Activated CD4-positive, alpha-beta T cell treated with anti-CD3 and anti-CD28 coated beads for 4 hours (primary cell): ENCODE measurements around the gene SHKBP1.
"Not testable (repeated sequence)": the region's sequence is repeated elsewhere in the genome, so short reads cannot be mapped to it uniquely, and the experiment has no call there.

ENCODE experiments used
- DNase-seq, 2 donors: peaks; one replicate each; pipeline ENCODE4 v3.0.0-alpha.2; 2020

SHKBP1 gene

GRCh38 chr19:40585241-40585981, 8.7 kb downstream of the SHKBP1 start:
- no peak for DNase-seq

DNA sequence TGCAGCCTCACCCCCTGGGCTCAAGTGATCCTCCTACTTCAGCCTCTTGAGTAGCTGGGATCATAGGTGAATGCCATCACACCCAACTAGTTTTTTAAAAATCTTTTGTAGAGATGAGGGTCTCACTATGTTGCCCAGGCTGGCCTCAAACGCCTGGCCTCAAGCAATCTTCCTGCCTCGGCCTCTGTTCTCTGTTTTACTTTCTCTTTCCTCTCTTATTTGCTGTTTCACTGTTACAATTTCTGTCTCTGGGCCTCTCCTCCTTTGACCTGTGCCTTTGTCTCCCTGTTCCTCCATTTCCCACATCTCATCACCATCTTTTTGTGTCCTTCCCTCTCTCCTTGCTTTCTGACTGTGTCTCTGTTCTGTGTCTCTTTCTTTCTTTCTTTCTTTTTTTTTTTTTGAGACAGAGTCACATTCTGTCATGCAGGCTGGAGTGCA, 9.3 kb downstream of the SHKBP1 start:
- no peak for DNase-seq

GRCh38 chr19:40586611-40587010, 9.9 kb downstream of the SHKBP1 start:
- no peak for DNase-seq

GRCh38 chr19:40588110-40588854, 11.6 kb downstream of the SHKBP1 start:
- no peak for DNase-seq

DNA sequence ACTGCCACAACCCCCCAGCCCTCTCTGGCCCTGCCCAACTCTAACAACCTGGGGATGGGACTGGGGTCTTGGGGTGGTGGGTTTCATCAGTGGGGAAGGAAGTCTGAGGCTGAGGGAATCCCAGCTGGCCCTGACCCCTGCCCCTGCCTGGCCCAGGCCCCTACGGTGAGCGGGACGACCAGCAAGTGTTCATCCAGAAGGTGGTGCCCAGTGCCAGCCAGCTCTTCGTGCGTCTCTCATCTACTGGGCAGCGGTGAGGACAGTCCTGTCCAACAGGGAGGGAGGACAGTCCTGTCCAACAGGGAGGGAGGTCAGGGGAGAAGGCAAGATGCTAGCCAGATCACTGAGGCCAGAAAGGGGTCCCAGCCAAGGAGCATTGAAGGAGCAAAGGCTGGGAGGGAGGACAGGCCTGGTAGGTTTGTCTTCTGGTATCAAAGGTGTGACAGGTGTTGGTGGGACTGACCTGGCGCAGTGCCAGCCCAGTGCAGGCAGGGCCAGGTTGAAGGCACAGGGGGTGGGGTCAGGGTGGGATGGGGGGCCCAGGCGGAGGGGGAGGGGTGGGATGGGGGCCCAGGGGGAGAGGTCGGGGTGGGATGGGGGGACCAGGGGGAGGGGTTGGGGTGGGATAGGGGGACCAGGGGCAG, 12.4 kb downstream of the SHKBP1 start:
- DNase-seq, result no peak

GRCh38 chr19:40589591-40590429, 13.1 kb downstream of the SHKBP1 start:
- no peak for DNase-seq

GRCh38 chr19:40590464-40591265, 14.0 kb downstream of the SHKBP1 start:
- DNase-seq, result no peak

DNA sequence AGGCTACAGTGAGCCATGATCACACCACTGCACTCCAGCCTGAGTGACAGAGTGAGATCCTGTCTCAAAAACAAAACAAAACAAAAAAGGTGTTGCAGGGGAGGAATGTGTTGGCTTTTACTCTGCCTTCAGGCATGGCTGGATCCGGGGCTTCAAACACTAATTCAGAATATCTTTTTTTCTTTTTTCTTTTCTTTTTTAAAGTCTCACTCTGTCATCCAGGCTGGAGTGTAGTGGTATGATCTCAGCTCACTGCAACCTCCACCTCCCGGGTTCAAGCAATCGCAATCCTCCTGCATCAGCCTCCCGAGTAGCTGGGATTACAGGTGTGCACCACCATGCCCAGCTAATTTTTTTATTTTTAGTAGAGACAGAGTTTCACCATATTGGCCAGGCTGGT, 15.1 kb downstream of the SHKBP1 start:
- not testable (repeated sequence) for DNase-seq

- DNase-seq, result no peak
Measured at GRCh38 chr19:40592170-40592569, 15.5 kb downstream of the SHKBP1 start.

DNA sequence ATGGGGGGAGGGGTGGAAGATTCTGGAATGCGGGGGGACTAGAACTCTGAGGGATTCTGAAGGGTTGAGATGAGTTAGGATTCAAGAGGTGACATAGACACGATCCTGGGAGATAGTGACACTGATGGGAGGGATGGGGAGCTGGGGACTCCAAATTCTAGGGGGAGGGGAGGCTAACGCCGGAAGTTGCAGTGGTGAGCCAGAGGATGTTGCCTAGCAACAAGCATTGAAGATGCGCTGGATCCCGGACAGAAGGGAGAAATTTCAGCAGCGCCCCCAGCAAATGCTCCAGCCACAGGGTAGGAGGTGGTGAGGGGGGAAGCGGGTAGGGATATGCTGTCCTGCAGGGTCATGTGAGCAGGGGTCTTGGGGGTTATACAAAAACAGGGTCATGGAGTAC, 17.6 kb downstream of the SHKBP1 start:
- no peak for DNase-seq

GRCh38 chr19:40594657-40595091, 18.0 kb downstream of the SHKBP1 start:
- DNase-seq, result no peak

GRCh38 chr19:40596608-40597328, 20.1 kb downstream of the SHKBP1 start:
- no peak for DNase-seq

- no peak for DNase-seq
Measured at GRCh38 chr19:40597329-40597838, 20.7 kb downstream of the SHKBP1 start.

GRCh38 chr19:40598121-40598917, 21.6 kb downstream of the SHKBP1 start:
- peak; percentile 72 to 84 for DNase-seq

- no peak for DNase-seq
Measured at GRCh38 chr19:40598918-40599307, 22.2 kb downstream of the SHKBP1 start.

DNA sequence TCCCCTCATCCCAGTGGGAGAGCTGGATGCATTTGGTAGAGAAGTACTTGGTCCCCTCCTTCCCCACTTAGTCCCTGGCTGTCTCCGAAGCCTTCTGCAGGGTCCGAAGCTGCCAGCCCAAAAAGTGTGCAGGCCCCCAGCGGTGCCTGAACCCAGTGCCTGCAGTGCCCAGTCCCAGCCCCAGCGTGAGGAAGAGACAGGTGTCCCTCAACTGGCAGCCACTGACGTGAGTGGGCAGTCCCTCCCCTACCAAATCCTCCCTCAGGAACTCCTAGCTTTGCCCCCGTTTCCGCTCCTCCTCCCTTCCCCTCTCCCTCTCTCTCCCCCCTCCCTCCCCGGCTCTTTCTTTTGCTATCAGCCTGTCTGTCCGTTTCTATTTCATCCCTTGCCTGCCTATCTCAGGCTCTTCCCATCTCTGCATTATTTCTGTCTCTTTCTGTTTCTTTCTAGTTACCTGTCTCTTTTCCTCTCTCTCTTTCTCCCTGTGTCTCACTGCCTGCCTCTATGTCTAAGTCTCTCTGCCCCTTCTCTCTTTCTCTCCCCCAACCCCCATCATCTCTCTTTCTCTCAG, 22.7 kb downstream of the SHKBP1 start:
- DNase-seq, result no peak

DNA sequence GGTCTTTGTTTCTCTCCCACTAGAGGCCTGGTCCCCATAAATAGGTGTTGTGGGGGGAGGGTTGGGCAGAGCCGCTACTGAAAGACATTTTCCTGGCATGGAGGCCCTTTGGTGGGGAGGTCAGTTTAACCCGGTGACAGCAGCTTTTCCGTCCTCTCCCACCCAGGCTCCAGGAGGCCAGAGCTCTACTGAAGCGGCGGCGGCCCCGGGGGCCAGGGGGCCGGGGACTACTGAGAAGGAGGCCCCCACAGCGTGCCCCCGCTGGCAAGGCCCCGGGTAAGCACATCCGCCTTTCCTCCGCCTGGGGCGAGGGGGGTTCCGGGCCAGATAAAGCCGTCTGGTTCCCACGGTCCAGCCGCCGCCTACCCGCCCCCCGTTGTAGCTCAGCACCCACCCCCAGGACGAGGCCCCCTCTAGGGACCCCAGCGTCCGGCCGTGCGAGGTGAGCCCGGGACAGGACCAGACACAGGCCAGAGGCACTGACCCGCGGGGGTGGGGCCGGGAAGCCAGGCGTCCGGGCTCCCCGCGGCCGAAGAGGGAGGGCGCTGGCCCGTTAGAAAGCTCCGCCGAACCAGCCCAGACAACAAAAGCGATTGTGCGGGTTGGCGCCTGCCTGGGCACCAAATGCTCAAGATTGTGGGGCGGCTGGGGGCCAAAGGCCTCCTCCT, 23.4 kb downstream of the SHKBP1 start:
- DNase-seq, result no peak

DNA sequence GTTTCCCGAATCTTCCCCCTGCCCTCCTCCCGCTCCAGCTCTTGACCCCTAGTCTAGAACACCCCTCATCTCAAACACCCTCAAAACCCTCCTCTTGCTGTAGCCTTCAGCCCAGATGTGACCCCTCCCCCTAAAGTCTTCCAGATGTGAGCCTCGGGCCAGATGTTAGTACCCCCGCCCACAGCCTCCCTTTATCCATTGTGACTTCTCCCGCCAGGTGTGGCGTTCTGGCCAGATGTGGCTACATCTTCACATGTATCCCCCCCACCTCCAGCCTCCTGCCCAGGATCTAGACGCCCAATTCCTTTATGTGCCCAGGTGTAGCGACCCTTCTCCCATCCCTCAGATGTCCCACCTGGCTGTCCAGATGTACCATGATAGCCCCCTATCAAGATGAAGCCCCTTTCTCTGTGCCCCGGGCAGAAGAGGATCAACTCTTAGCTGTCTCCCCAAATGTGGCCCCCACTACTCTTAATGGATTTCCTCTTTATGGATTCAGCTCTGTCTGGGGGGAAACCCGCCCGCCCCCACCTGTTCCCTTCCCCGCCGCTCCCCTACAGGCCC, 24.0 kb downstream of the SHKBP1 start:
- DNase-seq, result no peak
